Neural cell (in vitro differentiated cells): ENCODE data around the gene TRAPPC6A.

ENCODE experiments used
- CTCF ChIP-seq: fragments of 450-650 bp; IDR thresholded peaks from 2 replicates; pipeline ENCODE4 v1.5.1; 2014; ENCODE audit warnings: antibody characterized with exemption, mild to moderate bottlenecking, moderate library complexity; ENCODE audit not compliant: poor library complexity, severe bottlenecking
- POLR2AphosphoS5 ChIP-seq: IDR thresholded peaks from 2 replicates; pipeline ENCODE4 v1.6.1; 2012

GRCh38 chr19:45171211-45171623 is 6.8 kb downstream of the TRAPPC6A start:
- TF ChIP-seq CTCF (no peak), POLR2AphosphoS5 (no peak)
